Activated gamma-delta T cell treated with anti-CD3 and anti-CD28 coated beads, Interleukin-2, amount 50 U/mL, for 16 hours (primary cell): ENCODE measurements around the gene SLIT1.

ENCODE experiments used
- DNase-seq: peaks from one replicate; pipeline ENCODE4 v3.0.0-alpha.2; 2020; ENCODE audit warnings: low read depth

SLIT1 gene

DNA sequence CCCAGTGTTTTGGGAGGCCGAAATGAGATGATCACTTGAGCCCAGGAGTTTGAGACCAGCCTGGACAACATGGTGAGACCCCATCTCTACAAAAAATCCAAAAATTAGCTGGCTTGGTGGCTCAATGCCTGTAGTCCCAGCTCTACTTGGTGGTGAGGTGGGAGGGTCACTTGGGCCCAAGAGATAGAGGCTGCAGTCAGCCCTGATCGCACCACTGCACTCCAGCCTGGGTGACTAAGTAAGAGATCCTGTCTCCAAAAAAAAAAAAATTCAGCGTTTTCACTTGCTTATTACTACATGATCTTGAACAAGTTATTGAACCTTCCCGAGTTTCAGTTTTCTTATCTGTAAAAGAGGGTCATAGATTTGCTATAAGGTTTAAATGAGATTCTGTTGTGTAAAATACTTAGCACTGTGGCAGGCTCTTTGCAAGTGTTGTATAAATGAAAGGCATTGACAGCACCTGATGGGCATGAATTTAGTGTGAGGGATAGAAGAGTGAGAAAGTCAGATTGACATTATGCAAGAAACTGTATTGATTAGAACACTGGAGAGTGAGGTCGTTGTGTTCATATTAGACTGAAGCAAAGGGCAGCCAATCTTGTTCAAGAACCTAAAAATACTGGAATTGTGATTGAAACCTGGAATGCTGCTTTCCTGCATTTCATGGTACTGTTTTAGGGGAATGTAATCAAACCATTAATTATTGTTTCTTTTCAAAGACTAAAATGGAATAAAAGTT lies 216.9 kb downstream of the SLIT1 start:
- DNase-seq, result no peak

GRCh38 chr10:96967847-96968246 lies 217.9 kb downstream of the SLIT1 start:
- DNase-seq, result no peak

DNA sequence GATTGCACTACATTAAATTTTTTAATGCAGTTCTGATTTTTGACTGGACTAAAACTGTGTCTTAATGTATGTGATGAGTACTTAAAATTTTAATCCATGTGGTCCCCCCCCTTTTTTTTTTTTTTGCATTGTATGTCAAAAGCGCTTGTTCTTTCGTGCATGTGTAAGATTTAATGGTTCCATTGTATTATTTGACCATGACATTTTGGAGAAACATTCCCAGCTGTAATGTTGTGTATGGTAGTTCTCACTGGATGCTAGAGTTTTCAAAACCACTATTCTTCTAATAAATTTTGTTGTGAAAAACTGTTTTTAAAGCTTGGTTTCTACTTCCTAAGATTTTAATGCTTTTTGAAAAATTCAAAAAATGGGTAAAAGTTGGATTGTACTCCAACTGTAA lies 221.6 kb downstream of the SLIT1 start:
- DNase-seq, result no peak

DNA sequence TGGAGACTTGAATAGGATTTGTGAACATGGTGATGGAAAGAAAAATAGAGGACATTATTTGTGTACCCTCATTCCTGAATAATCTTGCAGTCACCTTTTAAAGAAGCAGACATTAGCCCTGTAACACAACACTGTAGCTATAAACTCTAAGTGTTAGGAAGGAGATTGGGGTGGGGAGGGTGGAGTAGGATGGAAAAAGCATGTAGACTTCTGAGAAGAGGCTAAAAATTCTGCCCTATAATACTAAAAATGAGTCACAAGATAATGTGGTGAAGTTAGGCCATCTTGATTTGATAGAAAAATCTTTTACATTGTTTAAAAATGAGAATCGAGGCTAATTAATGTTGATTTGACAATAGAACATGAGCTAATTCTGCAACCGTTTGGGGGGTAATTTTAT lies 224.9 kb downstream of the SLIT1 start:
- no peak for DNase-seq

- no peak for DNase-seq
Observed at GRCh38 chr10:96959733-96960132, 226.0 kb downstream of the SLIT1 start.

DNA sequence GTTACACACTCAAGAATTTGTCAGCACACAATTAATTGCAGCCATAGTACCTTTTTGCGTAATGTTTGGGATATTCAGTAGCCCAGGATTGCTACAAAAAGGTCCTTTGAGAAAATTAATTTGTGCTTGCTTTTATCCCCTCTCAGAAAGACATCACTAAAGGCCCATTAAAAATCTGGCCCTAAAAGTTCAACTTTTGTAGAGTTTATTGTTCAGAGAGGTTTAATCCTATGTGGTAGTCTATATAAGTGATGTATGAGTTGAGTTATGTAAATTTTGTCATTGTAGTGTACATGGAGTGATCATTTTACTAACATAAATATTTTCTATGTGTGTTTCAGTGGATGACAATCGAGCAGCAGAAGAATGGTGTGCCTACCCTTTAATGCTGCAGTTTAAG lies 227.7 kb downstream of the SLIT1 start:
- no peak for DNase-seq

- DNase-seq, result no peak
Observed at GRCh38 chr10:96955794-96956193, 230.0 kb downstream of the SLIT1 start.

- DNase-seq, result no peak
Observed at GRCh38 chr10:96951954-96952353, 233.8 kb downstream of the SLIT1 start.

GRCh38 chr10:96949039-96949683 lies 236.6 kb downstream of the SLIT1 start:
- no peak for DNase-seq
